ENCODE measurements around the gene VOPP1.

DNA sequence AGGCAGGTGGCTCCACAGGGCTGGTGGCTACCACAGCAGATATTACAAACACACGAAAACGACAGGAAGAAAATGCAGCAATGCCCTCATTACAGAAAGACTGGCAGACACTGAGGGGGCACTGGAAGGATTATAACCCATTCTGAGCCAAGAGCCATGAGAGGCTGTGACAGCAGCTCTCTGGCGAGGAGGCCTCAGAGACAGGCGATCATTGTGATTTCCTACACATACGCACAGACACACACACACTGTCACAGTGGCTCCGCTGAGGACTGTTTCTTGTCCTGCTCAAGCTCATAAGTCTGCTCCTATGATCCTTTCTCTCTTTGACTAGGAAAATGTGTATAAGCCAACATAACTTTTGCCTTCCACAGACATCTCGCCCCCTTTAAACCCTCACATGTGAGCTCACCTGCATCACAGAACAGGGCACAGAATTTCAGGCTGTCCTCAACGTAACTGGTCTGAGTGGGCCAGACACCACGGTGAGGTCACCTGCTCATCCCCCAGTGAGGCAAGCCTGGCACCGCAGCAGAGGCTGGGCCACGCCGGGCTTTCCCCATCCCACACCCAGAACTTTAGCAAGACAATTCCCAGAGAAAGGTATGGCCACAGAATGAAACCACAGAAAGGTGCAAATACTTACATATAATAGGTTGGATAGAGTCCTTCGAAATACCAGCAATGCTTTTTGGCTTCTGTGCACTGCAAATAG lies 51.7 kb downstream of the VOPP1 start:
- TF ChIP-seq POLR2A (IDR thresholded peaks at IDR 0.05; ENCODE audit: low read length) (no peak), GATA1 (IDR thresholded peaks at IDR 0.05; ENCODE audit: low read depth, low read length) (no peak)

Data from erythroblast (primary cell).